Measurements from ENCODE around the gene RAD51B.

The RAD51B gene

DNA sequence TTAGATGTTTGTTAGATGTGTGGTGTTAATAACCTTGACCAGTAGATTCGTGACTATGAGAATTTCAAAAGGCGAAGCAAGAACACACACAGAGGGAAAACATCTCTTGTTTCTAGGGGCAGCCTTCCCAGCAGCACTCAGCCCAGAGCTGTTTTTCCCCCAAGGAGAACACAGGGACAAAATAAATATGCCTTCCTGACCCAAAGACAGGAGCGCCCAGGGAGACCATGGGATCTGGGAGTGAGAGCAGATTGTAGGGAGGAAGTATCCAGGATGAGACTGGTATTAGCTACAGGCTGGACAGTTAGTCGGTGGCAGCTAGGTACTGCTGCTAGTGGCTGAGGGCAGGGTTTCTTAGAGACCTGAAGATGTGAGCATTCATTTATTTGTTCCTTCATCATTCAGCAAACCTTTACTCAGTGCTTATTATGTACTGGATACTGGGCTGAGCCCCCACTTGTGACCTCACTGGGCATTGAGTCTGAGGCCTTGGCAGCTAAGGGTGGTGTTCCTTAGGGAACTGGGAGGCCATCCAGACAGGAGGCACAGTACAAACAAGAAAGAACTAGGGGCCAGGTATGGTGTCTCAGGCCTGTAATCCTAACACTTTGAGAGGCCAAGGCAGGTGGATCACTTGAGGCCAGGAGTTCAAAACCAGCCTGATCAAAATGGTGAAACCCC, 503.5 kb downstream of the RAD51B start:
- DNase-seq (ENCODE audit: low spot score), result no peak
- no peak for TF ChIP-seq CTCF (IDR thresholded peaks at IDR 0.05; ENCODE audit: extremely low read depth, missing control alignments)

DNA sequence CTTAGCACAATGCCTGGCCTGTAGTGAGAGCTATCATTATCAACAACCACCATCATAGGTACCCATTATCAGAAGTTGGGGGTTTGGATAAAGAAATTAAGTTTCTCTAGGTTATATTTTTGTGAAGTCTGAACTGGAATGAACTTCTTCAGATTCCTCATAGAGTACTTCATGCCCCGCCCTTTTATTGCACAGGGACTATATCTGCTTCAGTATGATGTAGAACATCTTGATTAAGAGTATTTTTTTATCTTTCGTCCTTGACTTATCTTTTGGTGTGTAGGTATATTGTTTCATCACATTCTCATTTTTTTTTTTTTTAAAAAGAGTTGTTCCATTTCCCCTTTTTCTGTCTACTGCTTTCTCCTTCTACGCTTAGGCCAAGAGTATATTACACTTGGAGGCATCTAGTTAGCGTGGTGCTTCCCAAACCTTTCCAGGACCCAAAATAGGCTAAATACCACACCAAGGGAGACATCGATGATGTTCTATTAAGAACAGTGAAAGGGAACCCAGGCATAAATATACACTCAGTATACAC, 505.8 kb downstream of the RAD51B start:
- no peak for TF ChIP-seq CTCF (IDR thresholded peaks at IDR 0.05; ENCODE audit: extremely low read depth, missing control alignments)
- no peak for DNase-seq (ENCODE audit: low spot score)

GRCh38 chr14:68327231-68327630, 507.7 kb downstream of the RAD51B start:
- TF ChIP-seq CTCF (IDR thresholded peaks at IDR 0.05; ENCODE audit: extremely low read depth, missing control alignments), result no peak
- no peak for DNase-seq (ENCODE audit: low spot score)

GRCh38 chr14:68328509-68328908, 508.9 kb downstream of the RAD51B start:
- no peak for TF ChIP-seq CTCF (IDR thresholded peaks at IDR 0.05; ENCODE audit: extremely low read depth, missing control alignments)
- peak; percentile 38 for DNase-seq (ENCODE audit: low spot score)

DNA sequence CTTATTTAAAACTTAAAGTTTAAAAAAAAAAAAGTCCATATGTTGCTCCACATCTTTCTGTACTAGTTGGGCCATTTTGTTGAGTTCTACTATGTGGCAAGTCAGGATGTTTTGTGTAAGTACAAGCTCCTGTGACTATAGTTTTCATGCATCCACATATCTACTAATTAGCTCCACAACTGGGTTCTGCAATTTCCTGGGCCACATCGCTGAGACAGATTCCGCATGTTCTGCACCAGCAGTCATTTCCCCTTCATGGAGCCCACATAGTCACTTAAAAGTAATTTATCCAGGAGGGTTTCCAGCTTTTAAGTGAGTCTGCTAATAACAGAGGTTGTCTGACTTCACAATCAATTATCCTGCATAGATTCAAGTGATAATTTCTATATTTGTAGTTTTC, 511.8 kb downstream of the RAD51B start:
- TF ChIP-seq CTCF (IDR thresholded peaks at IDR 0.05; ENCODE audit: extremely low read depth, missing control alignments), result no peak
- no peak for DNase-seq (ENCODE audit: low spot score)

DNA sequence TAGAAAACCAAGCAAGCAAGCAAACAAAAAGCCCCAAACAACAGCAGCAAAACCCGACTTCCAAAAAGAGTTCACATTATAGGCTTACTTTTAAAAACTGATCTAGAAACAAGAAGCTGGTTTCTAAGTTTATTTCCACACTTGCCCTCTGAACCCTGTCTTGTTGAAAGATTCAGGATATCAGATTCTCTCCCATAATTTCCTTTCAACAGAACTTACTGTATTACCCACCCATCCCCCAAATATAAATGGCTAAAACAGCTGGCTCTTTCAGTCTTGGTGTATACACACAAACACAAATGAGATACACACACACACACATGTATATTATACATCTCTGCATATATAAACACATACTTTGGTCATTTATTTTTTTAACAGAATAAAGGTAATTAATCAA, 512.4 kb downstream of the RAD51B start:
- DNase-seq (ENCODE audit: low spot score), result no peak
- no peak for TF ChIP-seq CTCF (IDR thresholded peaks at IDR 0.05; ENCODE audit: extremely low read depth, missing control alignments)

DNA sequence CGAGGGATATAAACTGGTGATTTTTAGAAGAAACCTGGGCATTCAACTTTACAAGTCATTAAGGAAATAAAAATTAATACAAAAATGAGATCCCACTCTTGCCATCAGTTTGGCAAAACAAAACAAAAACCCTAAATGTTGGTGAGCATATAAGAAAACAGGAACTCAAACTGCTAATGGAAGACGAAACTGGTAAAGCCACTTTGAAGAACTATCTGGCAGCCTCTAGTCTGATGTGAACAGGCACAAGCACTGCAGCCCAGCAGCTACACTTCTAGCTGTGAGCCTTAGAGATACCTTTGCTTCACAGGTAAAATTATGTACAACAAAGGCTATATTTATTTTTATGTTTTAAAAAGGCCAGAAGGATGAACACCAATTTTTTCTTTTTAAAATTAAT, 513.7 kb downstream of the RAD51B start:
- TF ChIP-seq CTCF (IDR thresholded peaks at IDR 0.05; ENCODE audit: extremely low read depth, missing control alignments), result no peak
- no peak for DNase-seq (ENCODE audit: low spot score)

Measured in GM20000 (cell line).